OCI-LY3 (cell line): ENCODE data around the gene MRC1.

ENCODE experiments used
- EZH2phosphoT487 ChIP-seq: fragments of 200-600 bp; shearing (Covaris generic); IDR thresholded peaks from 2 replicates; pipeline ENCODE4 v1.6.1; 2018; ENCODE audit warnings: antibody characterized with exemption, mixed run types, low read depth
- TF ChIP-seq, protein P1 (sequence below): fragments of 200-600, 300-600 bp; sonication (generic); IDR thresholded peaks from 2 replicates; pipeline ENCODE4 v1.5.1; 2014; ENCODE audit warnings: antibody characterized with exemption, low read length, low read depth

GRCh38 chr10:17779784-17780183, 29.4 kb upstream of the MRC1 start:
- TF ChIP-seq, protein P1, sequence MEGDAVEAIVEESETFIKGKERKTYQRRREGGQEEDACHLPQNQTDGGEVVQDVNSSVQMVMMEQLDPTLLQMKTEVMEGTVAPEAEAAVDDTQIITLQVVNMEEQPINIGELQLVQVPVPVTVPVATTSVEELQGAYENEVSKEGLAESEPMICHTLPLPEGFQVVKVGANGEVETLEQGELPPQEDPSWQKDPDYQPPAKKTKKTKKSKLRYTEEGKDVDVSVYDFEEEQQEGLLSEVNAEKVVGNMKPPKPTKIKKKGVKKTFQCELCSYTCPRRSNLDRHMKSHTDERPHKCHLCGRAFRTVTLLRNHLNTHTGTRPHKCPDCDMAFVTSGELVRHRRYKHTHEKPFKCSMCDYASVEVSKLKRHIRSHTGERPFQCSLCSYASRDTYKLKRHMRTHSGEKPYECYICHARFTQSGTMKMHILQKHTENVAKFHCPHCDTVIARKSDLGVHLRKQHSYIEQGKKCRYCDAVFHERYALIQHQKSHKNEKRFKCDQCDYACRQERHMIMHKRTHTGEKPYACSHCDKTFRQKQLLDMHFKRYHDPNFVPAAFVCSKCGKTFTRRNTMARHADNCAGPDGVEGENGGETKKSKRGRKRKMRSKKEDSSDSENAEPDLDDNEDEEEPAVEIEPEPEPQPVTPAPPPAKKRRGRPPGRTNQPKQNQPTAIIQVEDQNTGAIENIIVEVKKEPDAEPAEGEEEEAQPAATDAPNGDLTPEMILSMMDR = no peak
- TF ChIP-seq EZH2phosphoT487 = no peak
